Dedifferentiated amniotic fluid mesenchymal stem cell (primary cell): Measurements from ENCODE around the gene STRA8.

ENCODE experiments used
- DNase-seq: peaks from one replicate; pipeline ENCODE4 v3.0.0-alpha.2; 2016; ENCODE audit errors: extremely low spot score

STRA8 gene, protein sequence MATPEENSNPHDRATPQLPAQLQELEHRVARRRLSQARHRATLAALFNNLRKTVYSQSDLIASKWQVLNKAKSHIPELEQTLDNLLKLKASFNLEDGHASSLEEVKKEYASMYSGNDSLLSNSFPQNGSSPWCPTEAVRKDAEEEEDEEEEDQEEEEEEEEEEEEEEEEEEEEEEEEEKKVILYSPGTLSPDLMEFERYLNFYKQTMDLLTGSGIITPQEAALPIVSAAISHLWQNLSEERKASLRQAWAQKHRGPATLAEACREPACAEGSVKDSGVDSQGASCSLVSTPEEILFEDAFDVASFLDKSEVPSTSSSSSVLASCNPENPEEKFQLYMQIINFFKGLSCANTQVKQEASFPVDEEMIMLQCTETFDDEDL

GRCh38 chr7:135233570-135233969, at the start of gene STRA8:
TSS of gene STRA8 (plus strand) at chr7:135233838. CDS start at chr7:135240525, 6,687 bp downstream.
- DNase-seq: no peak

DNA sequence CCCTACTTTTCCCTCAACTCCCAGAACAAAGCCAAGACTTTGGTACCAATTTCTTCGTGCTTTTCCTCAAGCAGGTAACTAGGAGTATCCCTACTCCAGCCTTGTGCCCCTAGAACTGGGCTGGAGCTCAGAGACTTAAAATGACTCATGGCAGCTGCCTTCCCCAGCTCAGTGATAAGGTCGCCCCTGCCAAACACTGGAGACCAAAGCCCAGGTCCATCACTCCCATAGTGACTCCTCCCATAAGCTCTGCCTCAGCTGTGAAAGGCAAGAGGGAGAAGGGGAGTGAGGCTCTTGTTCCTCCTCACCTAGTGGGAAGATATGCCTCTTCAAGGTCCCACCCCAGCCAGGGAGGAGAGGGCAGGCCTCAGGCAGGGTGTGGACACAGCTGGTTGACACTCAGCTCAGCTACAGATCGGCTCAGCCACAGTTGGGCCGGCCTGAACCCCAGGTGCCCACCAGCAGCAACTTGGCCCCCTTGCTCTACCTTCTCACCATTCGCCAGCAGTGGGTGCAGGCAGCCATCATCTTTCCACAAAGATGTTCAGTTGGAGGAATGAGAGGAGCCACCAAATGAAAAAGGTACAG, 49.3 kb upstream of the STRA8 start:
- DNase-seq: no peak

- no peak for DNase-seq
These were observed 48.0 kb upstream of the STRA8 start for GRCh38 chr7:135185471-135186260.

DNA sequence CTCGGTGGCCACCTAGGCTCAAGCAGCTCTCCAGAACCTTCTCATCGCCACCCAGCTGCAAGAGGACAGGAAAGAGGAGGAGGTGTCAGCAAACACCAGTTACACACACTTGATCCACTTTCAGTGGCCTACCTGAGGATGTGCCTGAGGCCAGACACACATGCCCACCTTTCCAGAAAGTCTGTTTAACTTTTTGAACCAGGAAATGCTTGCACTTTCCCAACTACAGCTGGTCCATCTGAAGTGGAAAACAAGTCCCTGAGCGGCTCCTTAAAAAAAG, 47.4 kb upstream of the STRA8 start:
- DNase-seq: no peak

DNA sequence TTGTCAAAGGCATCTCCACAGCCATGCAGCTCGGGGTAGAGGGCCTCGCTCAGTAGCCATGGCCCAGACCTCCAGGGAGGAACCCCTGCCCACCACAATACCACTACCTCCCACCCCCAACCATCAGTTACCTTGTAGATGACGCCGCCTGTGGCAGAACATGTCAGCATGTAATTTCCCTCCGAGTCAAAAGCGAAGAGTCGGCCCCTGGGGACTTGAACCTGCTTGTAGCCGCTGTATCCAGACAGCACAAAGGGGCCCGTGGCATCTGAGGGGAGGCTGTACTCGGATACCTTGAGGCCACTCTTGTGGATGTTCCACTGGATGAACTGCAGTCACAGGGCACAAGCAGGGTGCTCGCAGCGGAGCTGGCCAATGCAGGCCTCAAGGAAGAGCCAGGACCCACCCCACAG, 46.8 kb upstream of the STRA8 start:
- no peak for DNase-seq

DNA sequence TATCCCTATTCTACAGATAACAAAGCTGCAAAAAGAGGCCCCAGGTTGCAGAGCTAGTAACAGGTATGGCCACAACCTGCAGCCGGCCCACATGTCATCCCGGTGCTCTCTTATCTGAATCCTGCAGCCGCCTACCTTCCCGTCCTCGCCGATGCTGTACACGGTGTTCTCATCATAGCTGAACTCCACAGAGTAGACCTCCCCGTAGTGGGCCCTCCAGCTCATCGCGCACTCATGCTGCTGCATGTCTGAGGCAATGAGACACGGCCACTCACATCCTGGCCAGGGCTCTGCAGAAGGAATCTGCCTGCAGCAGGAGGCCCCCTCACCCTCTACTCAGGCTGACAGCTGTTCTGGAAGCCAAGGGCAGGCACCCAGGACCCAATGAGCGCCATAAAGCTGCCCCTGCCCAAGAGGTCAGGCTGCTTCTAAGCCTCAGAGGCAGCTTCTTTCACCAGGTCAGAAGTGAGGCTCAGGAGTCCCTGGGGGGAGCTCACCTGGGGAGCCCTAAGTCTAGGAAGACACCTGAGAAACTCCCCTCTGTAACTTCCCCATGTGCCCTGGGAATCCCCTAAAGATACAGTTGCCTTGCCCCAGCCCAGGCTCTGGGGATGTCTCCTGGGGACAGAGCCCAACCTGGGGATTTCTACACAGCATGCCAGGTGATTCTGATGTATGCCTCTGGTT, 45.2 kb upstream of the STRA8 start:
- DNase-seq: no peak

- no peak for DNase-seq
These were observed 44.4 kb upstream of the STRA8 start for GRCh38 chr7:135189221-135189662.

GRCh38 chr7:135189961-135190360, 43.7 kb upstream of the STRA8 start:
- no peak for DNase-seq

DNA sequence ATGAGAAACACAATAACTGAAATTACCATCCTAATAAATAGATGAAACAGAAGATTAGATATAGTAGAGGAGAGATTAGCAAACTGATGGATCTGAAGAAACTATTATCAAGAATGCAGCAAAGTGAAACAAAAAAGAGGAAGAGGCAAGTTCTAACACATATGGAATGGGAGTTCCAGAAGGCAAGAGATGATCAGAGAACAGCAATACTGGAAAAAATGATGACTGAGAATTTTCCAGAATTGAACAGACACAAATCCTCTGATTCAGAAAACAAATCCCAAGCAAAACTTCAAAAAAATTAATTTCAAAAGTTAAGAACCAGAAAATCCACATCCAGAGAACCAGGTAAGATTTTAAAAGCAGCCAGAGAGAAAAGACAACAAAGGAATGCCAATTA, 42.9 kb upstream of the STRA8 start:
- DNase-seq: no peak

- no peak for DNase-seq
These were observed 40.6 kb upstream of the STRA8 start for GRCh38 chr7:135192914-135193536.

DNA sequence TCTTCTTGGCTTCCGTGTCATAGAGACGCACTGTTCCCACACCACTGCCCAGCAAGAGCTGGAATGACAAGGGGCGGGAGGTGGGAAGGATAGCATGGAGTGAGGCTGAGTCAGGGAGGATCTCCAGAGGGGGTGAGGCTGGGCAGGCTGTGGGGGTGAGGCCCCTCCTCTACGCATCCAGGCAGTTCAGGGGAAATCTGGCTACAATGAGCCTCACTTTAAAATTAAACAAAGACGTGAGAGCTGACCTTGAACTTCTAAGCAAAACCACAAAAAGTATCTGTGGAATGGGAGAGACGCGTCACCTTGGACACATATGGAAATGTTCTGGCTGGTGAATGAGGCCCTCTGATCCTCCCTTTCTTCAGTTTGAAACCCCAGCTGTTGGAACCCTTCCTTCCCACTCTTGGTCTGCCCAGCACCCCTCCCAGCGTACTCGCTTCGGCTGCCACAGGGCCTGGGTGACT, 40.0 kb upstream of the STRA8 start:
- peak; percentile 72 for DNase-seq

DNA sequence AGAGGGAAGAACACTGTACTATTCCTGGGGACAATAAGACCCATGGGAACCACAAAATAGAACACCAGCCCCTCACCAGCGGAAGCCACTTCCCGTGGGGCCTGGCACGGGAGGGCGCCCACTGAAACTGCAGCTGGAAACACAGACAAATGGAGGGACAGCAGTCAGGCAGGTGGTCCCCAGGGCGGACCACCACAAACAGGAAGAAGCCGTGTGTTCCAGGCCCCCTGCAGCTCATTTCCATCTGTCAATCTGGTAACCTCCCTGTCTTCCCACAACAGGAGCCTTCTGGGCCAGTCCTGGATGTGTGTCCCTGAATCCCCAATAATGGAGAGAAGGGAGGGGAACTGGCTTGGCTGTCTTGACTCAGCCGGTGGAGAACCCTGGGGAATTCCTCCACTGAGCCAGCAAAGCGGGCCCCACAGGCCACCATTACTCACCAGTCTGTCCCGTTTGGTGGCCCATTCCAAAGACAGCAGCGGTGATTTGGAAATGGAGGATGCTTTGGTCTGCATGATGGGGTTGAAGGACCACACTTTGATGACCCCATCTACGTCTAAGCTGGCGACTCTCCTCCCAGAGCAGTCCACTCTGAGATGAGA, 39.0 kb upstream of the STRA8 start:
- no peak for DNase-seq

GRCh38 chr7:135195156-135195555, 38.5 kb upstream of the STRA8 start:
- no peak for DNase-seq

- DNase-seq: no peak
These were observed 37.5 kb upstream of the STRA8 start for GRCh38 chr7:135195968-135196629.

DNA sequence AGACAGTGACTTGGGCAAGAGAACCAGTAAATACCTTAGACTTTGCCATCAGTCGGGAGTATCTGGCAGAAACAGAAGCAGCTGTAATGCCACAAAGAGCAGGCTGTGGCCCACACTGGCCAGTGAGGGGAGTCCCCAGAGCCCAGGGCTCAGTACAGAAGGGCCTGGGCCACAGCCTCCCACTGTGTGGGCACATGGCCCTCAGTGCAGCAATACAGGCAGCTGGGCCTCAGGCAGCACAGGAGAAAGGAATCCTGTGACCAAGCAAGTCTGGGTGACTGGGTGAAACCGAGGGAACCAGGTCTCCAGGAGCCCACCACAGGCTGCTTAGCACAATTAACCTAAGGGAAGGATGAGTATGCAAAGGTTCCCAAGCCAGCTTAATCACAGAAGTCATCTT, 36.3 kb upstream of the STRA8 start:
- DNase-seq: no peak

GRCh38 chr7:135197906-135198655, 35.6 kb upstream of the STRA8 start:
- DNase-seq: no peak

- DNase-seq: no peak
These were observed 34.2 kb upstream of the STRA8 start for GRCh38 chr7:135199439-135199838.

GRCh38 chr7:135200821-135201331, 32.8 kb upstream of the STRA8 start:
- DNase-seq: no peak

DNA sequence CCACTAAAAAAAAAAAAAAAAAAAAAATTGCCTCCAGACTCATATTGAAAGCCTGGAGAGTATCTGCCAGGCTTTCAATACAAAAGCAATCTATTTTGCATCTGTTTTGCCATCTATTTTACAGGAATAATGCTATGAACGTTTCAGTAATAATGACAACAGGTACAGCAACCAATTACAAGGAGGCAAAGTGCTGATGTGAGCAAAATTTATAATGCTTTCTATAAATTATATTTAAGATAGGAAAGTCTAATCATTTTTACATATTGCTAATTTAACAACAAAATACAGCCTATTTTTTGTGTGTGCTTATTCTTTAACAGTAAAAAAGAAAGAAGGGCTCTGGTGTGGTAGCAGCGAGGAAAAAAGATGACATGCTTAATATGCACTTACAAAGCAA, 32.3 kb upstream of the STRA8 start:
- DNase-seq: no peak

DNA sequence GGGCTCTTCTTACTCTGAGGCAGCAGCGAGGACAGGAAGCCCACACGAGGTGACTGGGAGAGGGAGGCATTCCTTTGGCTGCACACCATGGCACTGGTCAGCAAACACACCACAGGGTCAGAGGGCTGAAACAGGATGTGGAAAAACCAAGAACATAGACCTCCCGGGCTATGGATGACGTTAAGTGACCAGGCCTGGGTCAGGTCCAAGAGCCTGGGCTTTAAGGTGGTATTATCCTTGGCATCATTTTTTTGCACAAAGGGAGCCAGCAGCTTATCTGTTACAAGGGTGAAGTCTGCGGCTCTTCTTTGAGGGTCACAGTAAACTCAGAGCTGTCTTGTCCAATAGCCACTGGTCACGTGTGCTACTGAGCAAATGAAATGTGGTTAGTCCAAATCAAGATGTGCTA, 29.3 kb upstream of the STRA8 start:
- DNase-seq: no peak
